Right hindlimb (tissue), 1 donor: ENCODE data around the gene SLC7A11.
"Not testable (repeated sequence)": the region's sequence is repeated elsewhere in the genome, so short reads cannot be mapped to it uniquely, and the experiment has no call there.

ENCODE experiments used
- DNase-seq: peaks from one replicate; pipeline ENCODE4 v3.0.0-alpha.2; 2018

The SLC7A11 gene

DNA sequence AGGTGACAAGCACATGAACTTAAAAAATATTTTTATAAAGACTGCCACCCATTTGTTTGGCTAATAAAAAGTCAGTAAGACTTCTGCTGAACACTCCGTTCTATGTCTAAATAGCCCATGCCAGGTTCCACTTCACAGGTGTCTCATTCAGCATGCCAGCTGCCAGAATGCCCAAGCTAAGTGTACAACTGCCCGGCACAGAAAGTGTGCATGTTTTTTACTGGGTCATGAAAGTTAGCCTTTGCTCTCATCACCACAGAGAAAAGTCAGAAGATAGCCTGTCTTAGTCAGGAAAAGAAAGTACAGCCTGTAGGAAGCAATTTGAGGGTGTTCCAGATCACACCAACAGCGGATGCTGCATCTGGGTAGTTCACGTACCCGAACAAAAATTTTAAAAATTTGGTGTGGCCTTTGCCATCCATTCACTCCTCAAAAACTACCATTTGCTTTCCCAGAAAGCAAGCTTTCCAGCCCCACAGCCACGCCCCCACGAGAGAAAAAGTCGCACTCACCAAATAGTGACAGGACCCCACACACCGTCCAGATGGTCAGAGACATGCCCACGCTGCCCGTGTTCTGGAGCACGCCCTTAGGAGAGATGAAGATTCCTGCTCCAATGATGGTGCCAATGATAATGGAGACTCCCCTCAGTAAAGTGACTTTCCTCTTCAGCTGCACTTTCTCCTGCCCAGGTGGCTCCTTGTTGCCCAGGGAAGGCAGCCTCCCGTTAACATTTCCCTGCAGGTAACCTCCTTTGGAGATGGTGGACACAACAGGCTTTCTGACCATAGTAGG lies 671 bp downstream of the SLC7A11 start:
- DNase-seq = no peak

DNA sequence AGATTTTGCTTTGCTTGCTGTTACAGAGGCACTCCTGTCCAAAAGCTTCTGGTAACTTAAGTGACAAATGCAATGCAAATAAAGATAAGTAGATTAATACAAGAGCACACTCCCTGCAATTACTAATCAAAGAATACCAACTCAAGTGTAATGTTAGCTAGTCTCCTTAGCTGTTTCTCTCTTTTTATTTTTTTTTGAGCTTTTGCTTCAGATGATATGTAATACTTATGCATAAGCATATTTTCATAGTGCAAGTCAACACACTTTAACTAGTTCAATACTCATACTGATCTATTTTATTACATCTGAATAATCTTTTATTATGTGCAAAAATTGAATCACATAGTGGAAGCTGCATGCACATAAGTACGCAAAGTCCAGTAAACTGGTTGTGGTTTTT lies 2.7 kb downstream of the SLC7A11 start:
- DNase-seq = no peak

- no peak for DNase-seq
Observed at GRCh38 chr4:138238521-138239292, 3.4 kb downstream of the SLC7A11 start.

- DNase-seq = not testable (repeated sequence)
Observed at GRCh38 chr4:138237132-138237531, 5.0 kb downstream of the SLC7A11 start.

DNA sequence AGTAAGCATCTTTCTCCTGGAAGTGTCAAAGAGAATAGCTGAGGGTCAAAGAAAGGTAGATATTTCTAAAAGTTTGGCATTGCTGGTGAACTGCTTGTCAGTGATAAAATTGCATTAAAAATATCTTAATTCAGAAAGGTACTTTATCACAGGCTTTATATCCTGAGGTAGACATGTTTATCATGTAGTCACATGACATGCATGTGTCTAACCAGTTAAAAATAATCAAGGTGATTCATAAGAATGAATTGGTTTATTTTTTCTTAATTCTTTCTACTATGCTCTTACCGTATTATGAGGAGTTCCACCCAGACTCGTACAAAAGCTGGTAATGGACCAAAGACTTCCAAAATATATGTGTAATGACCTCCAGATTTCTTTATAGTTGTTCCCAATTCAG lies 6.1 kb downstream of the SLC7A11 start:
- no peak for DNase-seq

DNA sequence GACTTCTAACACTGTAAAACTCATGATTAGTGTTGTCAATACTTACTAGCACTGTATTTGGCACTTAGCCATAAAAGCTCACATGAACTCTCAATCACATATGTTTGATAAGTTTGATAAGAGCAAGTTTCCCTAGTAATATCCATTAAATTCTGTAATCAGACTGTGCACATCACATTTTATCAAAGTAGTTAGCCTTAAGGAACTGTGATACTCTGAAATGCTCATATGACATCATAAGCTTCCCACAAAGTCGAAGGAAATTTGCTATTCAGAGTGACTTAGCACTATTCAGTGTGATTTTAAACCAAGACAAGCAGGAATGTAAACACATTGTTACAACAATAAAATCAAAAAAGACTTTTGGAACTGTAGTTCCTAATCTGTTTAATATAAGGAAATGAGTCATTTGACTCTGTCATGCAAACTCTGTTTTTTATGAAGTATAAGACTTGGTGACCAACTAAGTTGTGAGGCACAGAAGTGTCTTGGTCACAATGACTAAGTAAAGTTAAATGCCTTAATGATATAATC lies 6.7 kb downstream of the SLC7A11 start:
- DNase-seq = no peak

GRCh38 chr4:138234248-138234647 lies 7.9 kb downstream of the SLC7A11 start:
- no peak for DNase-seq

GRCh38 chr4:138233313-138234034 lies 8.7 kb downstream of the SLC7A11 start:
- no peak for DNase-seq

DNA sequence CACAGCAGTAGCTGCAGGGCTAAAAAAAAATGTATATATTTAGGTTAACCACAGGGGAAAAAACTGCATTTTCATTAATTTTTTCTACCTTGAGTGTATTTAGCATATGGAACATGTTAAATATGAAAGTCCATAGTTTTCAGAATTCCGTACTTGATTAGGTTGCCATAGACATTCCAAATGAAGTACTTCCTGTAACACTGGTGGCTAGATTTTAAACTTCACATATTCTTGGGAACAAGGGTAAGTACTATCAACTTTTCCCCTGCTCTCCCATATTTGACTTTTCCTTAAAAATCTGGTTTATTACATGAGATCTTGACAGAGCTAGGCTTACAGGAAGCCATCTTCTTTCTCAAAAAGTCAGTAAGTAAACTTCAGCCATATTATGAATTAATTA lies 9.8 kb downstream of the SLC7A11 start:
- no peak for DNase-seq

GRCh38 chr4:138230048-138230447 lies 12.1 kb downstream of the SLC7A11 start:
- no peak for DNase-seq

- DNase-seq = no peak
Observed at GRCh38 chr4:138229160-138229559, 13.0 kb downstream of the SLC7A11 start.

DNA sequence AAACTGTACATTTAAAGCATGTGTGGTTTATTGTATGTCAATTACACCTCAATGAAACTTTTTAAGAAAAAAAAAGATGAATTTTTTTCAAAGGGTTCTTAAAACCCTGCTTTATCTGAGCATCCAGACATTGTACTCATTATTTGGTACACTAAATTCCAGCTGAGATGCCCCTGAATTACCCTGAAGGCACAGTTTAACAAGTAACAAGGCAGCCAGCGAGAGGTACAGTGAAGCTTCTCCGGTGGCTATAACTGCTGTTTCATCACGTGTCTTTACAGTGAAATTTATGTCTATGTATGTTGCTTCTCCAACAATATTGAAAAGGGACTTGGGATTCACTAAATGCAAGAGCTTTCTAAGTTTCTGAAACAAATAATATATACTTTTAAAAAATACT lies 15.8 kb downstream of the SLC7A11 start:
- DNase-seq = no peak

- no peak for DNase-seq
Observed at GRCh38 chr4:138225477-138225876, 16.7 kb downstream of the SLC7A11 start.

DNA sequence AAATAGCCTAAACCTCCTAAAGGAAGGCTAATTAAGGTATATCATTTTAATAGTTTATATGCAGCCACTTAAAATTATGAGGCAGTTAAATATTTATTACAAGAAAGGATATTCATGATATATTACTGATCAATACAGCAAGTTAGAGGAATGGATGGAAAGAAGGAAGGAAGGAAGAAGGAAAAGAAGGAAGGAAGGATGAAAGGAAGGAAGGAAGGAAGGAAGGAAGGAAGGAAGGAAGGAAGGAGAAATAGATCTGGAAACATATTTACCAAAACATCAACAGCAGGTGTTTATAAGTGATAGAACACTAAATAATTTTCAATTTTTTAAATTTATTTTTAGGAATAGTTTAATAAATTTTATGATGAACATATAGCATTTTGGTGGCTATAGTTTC lies 17.5 kb downstream of the SLC7A11 start:
- no peak for DNase-seq

DNA sequence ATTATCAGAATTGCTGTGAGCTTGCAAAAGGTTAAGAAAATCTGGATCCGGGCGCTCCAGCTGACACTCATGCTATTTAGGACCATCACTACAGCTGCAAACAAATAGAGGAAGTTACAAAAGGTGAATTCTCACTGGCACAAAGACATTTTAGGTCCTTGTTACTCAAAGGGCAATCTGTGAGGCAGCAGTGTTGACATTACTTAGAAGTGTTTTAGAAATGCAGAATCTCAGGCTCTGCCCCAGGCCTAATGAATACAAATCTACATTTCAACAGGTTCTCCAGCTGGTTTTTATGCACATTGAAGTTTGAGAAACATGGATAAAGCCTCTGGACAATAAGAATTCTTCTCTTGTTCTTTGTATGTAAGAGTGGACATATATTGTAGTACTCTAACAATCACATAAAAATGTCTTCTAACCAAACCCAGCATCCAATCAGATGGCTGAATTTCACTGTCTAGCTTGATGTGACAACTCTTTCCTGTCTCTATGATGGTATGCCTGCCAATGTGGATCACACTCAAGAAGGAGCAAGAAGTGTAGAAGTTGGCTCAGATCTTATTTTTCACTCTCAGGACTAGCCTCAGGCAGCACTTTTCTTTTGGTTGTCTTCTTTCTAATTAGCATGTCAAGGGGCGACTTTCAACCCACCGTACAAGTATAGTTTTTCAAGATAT lies 18.8 kb downstream of the SLC7A11 start:
- DNase-seq = no peak

GRCh38 chr4:138222046-138222445 lies 20.1 kb downstream of the SLC7A11 start:
- DNase-seq = peak; percentile 41

GRCh38 chr4:138218976-138219375 lies 23.2 kb downstream of the SLC7A11 start:
- no peak for DNase-seq

GRCh38 chr4:138217567-138217966 lies 24.6 kb downstream of the SLC7A11 start:
- DNase-seq = no peak

GRCh38 chr4:138216272-138216867 lies 25.8 kb downstream of the SLC7A11 start:
- no peak for DNase-seq

- DNase-seq = not testable (repeated sequence)
Observed at GRCh38 chr4:138210576-138210975, 31.6 kb downstream of the SLC7A11 start.

DNA sequence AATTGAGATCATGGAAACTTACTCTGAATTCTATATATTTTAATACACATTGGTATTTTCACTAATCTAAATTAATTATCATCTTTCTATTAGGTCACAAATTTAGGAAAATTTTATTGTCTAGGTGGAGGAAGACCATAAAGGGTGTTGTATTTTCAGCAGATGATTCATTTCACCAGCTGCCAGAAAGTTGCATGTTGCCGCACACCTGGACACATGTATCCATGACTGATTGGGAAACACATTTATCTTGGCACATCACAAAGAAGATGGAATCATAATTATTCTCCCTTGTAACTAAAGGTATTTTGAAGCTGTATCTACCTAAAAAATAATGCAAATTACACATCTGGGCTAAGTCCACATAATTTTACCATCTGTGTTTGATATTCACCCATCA lies 33.1 kb downstream of the SLC7A11 start:
- DNase-seq = no peak

- no peak for DNase-seq
Observed at GRCh38 chr4:138205531-138206233, 36.5 kb downstream of the SLC7A11 start.
